HG03432 (cell line): Measurements from ENCODE around the gene TMEM150C.

Source experiments
- ATAC-seq: cut with Tn5 transposase; IDR thresholded peaks from one replicate; pipeline ENCODE4 v1.9.1; 2021; ENCODE audit warnings: mild to moderate bottlenecking, moderate library complexity; ENCODE audit not compliant: unreplicated experiment

Gene TMEM150C

GRCh38 chr4:82561786-82562563 lies at the start of gene TMEM150C:
Gene TMEM150C, minus strand, starts transcription at chr4:82561988. Its CDS starts 57,331 bp downstream, at chr4:82504657.
- ATAC-seq = no peak

GRCh38 chr4:82611527-82611926 lies 49.7 kb upstream of the TMEM150C start:
- no peak for ATAC-seq

GRCh38 chr4:82610041-82610440 lies 48.3 kb upstream of the TMEM150C start:
- ATAC-seq = no peak

- no peak for ATAC-seq
Measured at GRCh38 chr4:82606622-82607021, 44.8 kb upstream of the TMEM150C start.

- no peak for ATAC-seq
Measured at GRCh38 chr4:82604522-82604921, 42.7 kb upstream of the TMEM150C start.

- no peak for ATAC-seq
Measured at GRCh38 chr4:82601242-82602015, 39.6 kb upstream of the TMEM150C start.

- no peak for ATAC-seq
Measured at GRCh38 chr4:82599336-82599735, 37.5 kb upstream of the TMEM150C start.

GRCh38 chr4:82594456-82594855 lies 32.7 kb upstream of the TMEM150C start:
- ATAC-seq = no peak

DNA sequence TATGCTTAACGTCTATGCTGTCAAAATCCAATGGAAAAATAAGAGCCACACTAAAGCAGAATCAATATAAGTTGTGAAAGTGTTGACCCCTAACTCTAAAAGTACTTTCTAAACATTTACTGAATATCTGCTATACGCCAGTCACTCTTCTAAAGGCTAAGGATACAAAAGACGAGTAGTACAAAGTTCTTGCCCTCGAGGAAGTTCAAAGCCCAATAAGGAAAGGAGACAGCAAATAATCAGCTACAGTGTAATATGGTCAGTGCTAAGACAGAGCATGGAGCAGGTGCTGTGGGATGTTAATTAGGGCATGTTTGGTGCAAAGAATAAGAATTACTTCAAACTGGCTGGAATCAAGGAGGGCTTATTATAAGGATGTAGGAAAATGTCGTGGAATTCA lies 31.6 kb upstream of the TMEM150C start:
- no peak for ATAC-seq

- no peak for ATAC-seq
Measured at GRCh38 chr4:82592639-82593038, 30.9 kb upstream of the TMEM150C start.

- no peak for ATAC-seq
Measured at GRCh38 chr4:82591592-82591991, 29.8 kb upstream of the TMEM150C start.

DNA sequence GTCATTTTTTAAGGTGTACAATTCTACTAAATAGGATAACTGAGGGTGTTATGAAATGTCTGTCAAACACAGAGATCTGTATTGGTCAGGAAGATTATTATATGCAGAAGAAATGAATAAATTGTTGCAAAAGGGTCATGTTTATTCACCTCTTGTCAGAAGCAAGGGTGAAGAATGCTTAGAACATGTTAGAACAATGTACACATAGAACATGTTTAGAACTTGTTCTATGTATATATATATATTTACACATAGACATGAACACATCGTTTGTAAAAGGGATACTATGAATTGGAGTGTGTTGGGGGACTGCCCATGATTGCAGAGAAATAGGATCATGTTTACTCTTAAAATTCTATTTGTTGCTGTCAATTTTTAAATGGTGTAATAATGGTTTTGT lies 28.0 kb upstream of the TMEM150C start:
- ATAC-seq = no peak

DNA sequence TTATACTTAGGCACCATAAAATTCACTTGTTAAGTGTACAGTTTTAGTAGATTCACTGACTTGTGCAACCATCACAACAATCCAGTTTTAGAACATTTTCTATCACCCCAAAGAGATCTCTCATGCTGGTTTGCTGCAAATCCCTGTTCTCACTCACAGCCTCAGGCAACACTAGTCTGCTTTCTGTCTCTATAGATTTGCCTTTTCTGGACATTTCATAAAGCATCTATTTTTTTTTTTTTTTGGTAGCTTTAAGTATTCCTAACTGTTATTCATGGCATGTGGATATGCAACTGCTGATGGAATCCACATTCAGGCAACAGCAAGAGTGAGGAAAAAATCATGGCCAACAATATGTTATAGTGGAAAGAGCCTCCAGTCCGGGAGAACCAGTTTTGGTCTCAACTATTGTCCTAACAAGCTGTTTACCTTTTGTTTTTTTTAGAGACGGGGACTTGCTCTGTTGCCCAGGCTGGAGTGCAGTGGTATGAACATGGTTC lies 27.0 kb upstream of the TMEM150C start:
- no peak for ATAC-seq

DNA sequence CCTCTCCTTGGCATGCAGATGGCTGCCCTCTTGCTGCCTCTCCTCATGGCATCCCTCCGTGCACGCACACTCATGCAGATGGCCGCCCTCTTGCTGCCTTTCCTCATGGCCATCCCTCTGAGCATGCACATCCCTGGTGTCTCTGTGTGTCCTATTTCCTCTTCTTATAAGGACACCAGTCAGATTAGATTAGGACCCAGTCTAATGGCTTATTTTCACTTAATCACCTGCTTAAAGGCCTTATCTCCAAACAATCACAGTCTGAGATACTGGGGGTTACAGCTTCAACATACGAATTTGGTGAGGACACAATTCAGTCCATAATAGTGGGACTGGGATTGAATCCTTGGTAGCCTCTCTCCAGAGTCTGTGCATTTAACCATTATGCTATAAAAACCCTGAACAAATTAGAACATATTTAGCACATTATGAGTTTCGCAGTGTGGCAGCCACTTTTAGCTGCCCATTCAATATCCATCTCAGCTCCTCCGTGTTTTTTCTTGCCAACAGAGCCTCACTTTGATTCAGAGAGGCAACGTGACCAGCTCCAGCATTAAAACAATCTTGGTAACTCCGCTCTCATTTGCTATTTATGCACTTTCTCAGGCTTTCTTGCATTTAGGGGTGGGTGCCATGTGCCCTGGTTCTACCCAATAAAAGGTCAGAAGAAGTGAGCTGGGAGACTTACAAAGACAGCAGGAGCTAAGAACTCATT lies 26.2 kb upstream of the TMEM150C start:
- no peak for ATAC-seq

- ATAC-seq = no peak
Measured at GRCh38 chr4:82585690-82586435, 24.1 kb upstream of the TMEM150C start.

DNA sequence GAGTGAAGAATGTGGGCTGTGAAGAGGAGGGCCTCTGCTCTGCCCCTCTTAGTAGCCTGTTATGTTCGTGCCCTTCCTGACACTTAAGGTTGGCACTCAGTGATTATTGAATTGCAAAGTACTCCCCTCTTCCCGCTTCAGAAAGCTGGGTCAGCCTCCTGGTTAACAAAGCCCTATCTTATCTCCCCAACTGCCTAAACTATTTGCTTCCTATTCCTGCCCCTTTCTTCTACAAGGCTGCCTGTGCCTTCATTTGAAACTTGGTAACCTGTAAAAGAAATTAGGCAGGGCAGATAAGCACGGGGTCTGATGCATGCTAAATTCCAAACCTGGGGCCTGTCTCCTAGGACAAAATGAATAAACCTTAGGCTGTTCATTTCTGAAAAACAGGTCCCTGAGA lies 23.1 kb upstream of the TMEM150C start:
- no peak for ATAC-seq

GRCh38 chr4:82583897-82584587 lies 22.3 kb upstream of the TMEM150C start:
- no peak for ATAC-seq

GRCh38 chr4:82579932-82580331 lies 18.1 kb upstream of the TMEM150C start:
- no peak for ATAC-seq

DNA sequence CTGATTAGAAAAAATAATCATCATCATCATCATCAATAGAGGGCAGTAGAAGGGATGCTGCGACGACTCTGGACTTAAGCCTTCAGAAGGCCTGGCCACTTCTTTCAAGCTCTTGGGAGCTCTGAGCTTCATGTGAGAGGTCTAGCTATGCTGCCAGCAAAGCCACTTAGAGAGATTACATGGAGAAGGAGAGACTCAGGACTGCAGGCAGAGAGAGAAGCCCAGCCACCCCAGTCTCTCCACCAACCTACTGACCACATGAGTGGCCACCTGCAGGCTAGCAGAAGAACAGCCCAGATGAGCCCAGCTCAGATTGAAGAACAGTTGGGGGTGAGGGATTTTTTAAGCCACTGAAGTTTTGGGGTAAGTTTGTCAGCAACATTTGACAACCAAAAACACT lies 17.1 kb upstream of the TMEM150C start:
- ATAC-seq = no peak

GRCh38 chr4:82577451-82577850 lies 15.7 kb upstream of the TMEM150C start:
- no peak for ATAC-seq
